ENCODE measurements around the gene NKD2.
"Not testable (repeated sequence)": the region's sequence is repeated elsewhere in the genome, so short reads cannot be mapped to it uniquely, and the experiment has no call there.

Gene NKD2

GRCh38 chr5:1008451-1009358 lies at the start of gene NKD2:
NKD2 (plus strand) TSS chr5:1008802; CDS start chr5:1009058, 256 bp downstream.
- peak; percentile 41 for DNase-seq

GRCh38 chr5:959581-960531 lies 48.7 kb upstream of the NKD2 start:
- DNase-seq, result no peak

GRCh38 chr5:960551-960950 lies 48.1 kb upstream of the NKD2 start:
- DNase-seq, result no peak

- DNase-seq, result no peak
These were observed 47.4 kb upstream of the NKD2 start for GRCh38 chr5:961002-961710.

GRCh38 chr5:961711-962240 lies 46.8 kb upstream of the NKD2 start:
- no peak for DNase-seq

- DNase-seq, result no peak
These were observed 46.2 kb upstream of the NKD2 start for GRCh38 chr5:962386-962785.

- no peak for DNase-seq
These were observed 45.8 kb upstream of the NKD2 start for GRCh38 chr5:962801-963200.

GRCh38 chr5:963310-963672 lies 45.3 kb upstream of the NKD2 start:
- DNase-seq, result no peak

GRCh38 chr5:963673-964531 lies 44.7 kb upstream of the NKD2 start:
- peak; percentile 48 for DNase-seq

- no peak for DNase-seq
These were observed 43.8 kb upstream of the NKD2 start for GRCh38 chr5:964821-965220.

- DNase-seq, result peak; percentile 23
These were observed 42.8 kb upstream of the NKD2 start for GRCh38 chr5:965604-966344.

GRCh38 chr5:966345-966710 lies 42.3 kb upstream of the NKD2 start:
- DNase-seq, result no peak

GRCh38 chr5:966941-967340 lies 41.7 kb upstream of the NKD2 start:
- DNase-seq, result no peak

GRCh38 chr5:968881-969280 lies 39.7 kb upstream of the NKD2 start:
- no peak for DNase-seq

GRCh38 chr5:969408-969839 lies 39.2 kb upstream of the NKD2 start:
- no peak for DNase-seq

GRCh38 chr5:972575-972974 lies 36.0 kb upstream of the NKD2 start:
- not testable (repeated sequence) for DNase-seq

GRCh38 chr5:976849-977751 lies 31.5 kb upstream of the NKD2 start:
- no peak for DNase-seq

GRCh38 chr5:978054-978453 lies 30.5 kb upstream of the NKD2 start:
- no peak for DNase-seq

- DNase-seq, result no peak
These were observed 29.9 kb upstream of the NKD2 start for GRCh38 chr5:978693-979092.

Measured in CD4-positive, alpha-beta T cell treated with Interleukin-6 for 4 hours (primary cell).